Measurements from ENCODE around the gene FBN2. TPM values are rescaled to one million over a fixed set of nuclear protein-coding genes. Genes with fewer than 3 reads are reported as not detected.

The FBN2 gene
- total RNA-seq, 4 donors from 2014 or later = 0.40 to 3.3 (median 0.99) TPM

- peaks cover 0 to 9% (median 0%) of the 10 kb centered on the region in 4 donors for H3K4me1 ChIP-seq
- no peak for DNase-seq
Observed at GRCh38 chr5:128532776-128533175, 5.3 kb downstream of the FBN2 start.

GRCh38 chr5:128532127-128532526 lies 5.9 kb downstream of the FBN2 start:
- no peak overlapping the region for H3K4me3 ChIP-seq
- H3K27ac ChIP-seq = no peak overlapping the region
- H3K27me3 ChIP-seq = peaks cover 0 to 4% of the 10 kb centered on the region in 2 donors
- TF ChIP-seq POLR2A (IDR thresholded peaks at IDR 0.05) (no peak), CTCF (IDR thresholded peaks at IDR 0.05) (no peak)
- peaks cover 0 to 5% (median 0%) of the 10 kb centered on the region in 4 donors for H3K4me1 ChIP-seq
- no peak for DNase-seq
- H3K9me3 ChIP-seq = no peaks in the 10 kb centered on the region
- no peaks in the 10 kb centered on the region for H3K36me3 ChIP-seq

More at GRCh38 chr5:128532776-128533175, 5.3 kb downstream of the FBN2 start:
- H3K36me3 ChIP-seq = no peaks in the 10 kb centered on the region
- no peak overlapping the region for H3K4me3 ChIP-seq
- H3K9me3 ChIP-seq = no peaks in the 10 kb centered on the region
- no peak for TF ChIP-seq POLR2A (IDR thresholded peaks at IDR 0.05)
- no peak overlapping the region for H3K27ac ChIP-seq
- H3K27me3 ChIP-seq = peaks cover 0 to 10% of the 10 kb centered on the region in 2 donors

- Histone ChIP-seq H3K9me3 (no peaks in the 10 kb centered on the region), H3K4me3 (no peak overlapping the region), H3K4me1 (no peaks in the 10 kb centered on the region), H3K36me3 (no peaks in the 10 kb centered on the region), H3K27me3 (no peaks in the 10 kb centered on the region), H3K27ac (no peak overlapping the region)
- no peak for DNase-seq
- no peak for TF ChIP-seq POLR2A (IDR thresholded peaks at IDR 0.05)
- no peak for TF ChIP-seq CTCF (IDR thresholded peaks at IDR 0.05)
Observed at GRCh38 chr5:128528637-128529255, 9.3 kb downstream of the FBN2 start.

GRCh38 chr5:128528126-128528525 lies 9.9 kb downstream of the FBN2 start:
- Histone ChIP-seq H3K36me3 (no peaks in the 10 kb centered on the region), H3K4me3 (no peak overlapping the region), H3K4me1 (no peaks in the 10 kb centered on the region), H3K27me3 (no peaks in the 10 kb centered on the region), H3K9me3 (no peaks in the 10 kb centered on the region), H3K27ac (no peak overlapping the region)
- no peak for TF ChIP-seq POLR2A (IDR thresholded peaks at IDR 0.05)
- no peak for TF ChIP-seq CTCF (IDR thresholded peaks at IDR 0.05)
- DNase-seq = no peak

GRCh38 chr5:128527077-128527476 lies 11.0 kb downstream of the FBN2 start:
- Histone ChIP-seq H3K4me3 (no peak overlapping the region), H3K27ac (no peak overlapping the region), H3K9me3 (no peaks in the 10 kb centered on the region), H3K27me3 (no peaks in the 10 kb centered on the region), H3K4me1 (no peaks in the 10 kb centered on the region), H3K36me3 (no peaks in the 10 kb centered on the region)
- TF ChIP-seq CTCF (IDR thresholded peaks at IDR 0.05) (no peak), POLR2A (IDR thresholded peaks at IDR 0.05) (no peak)
- no peak for DNase-seq

GRCh38 chr5:128522336-128522735 lies 15.7 kb downstream of the FBN2 start:
- Histone ChIP-seq H3K36me3 (no peaks in the 10 kb centered on the region), H3K4me1 (no peaks in the 10 kb centered on the region), H3K27ac (no peak overlapping the region), H3K4me3 (no peak overlapping the region), H3K9me3 (no peaks in the 10 kb centered on the region), H3K27me3 (no peaks in the 10 kb centered on the region)
- TF ChIP-seq CTCF (IDR thresholded peaks at IDR 0.05) (no peak), POLR2A (IDR thresholded peaks at IDR 0.05) (no peak)
- DNase-seq = no peak

Data from Peyer's patch (tissue), 4 donors.